Osteoblast (primary cell): ENCODE data around the gene PPP1R9B. TPM values are rescaled to one million over a fixed set of nuclear protein-coding genes. Genes with fewer than 3 reads are reported as not detected.
A peak's percentile ranks its signal among the peaks of the same experiment; 100 is the strongest.

Experiments
- DNase-seq: peaks from one replicate; pipeline ENCODE4 v3.0.0; 2011; ENCODE audit warnings: low spot score, mixed read lengths; ENCODE audit not compliant: insufficient read length; ENCODE audit errors: missing footprints
- H2AFZ ChIP-seq: 2 replicates; pipeline ENCODE4 v1.6.0; 2011; ENCODE audit warnings: mild to moderate bottlenecking, low read length
- H3K27ac ChIP-seq: 2 replicates; pipeline ENCODE4 v1.5.1; 2011; ENCODE audit warnings: mild to moderate bottlenecking, low read depth, low read length, moderate library complexity
- H3K27me3 ChIP-seq: 2 replicates; pipeline ENCODE4 v1.6.0; 2012; ENCODE audit warnings: mild to moderate bottlenecking, control low read depth, inconsistent platforms, low read length, moderate library complexity; ENCODE audit not compliant: insufficient read depth
- H3K36me3 ChIP-seq: 2 replicates; pipeline ENCODE4 v1.5.1; 2011; ENCODE audit warnings: mild to moderate bottlenecking, low read length, control low read depth, moderate library complexity; ENCODE audit not compliant: insufficient read depth
- H3K4me1 ChIP-seq: 2 replicates; pipeline ENCODE4 v1.5.1; 2011; ENCODE audit warnings: mild to moderate bottlenecking, low read length, control low read depth, moderate library complexity; ENCODE audit not compliant: insufficient read depth
- H3K4me2 ChIP-seq: 2 replicates; pipeline ENCODE4 v1.6.0; 2011; ENCODE audit warnings: mild to moderate bottlenecking, low read length; ENCODE audit not compliant: insufficient read depth
- H3K4me3 ChIP-seq: fragments of 200-600 bp; sonication (generic); 3 replicates; pipeline ENCODE4 v1.5.1; 2012; ENCODE audit warnings: mild to moderate bottlenecking, low read length, inconsistent platforms; ENCODE audit not compliant: insufficient read depth
- H3K79me2 ChIP-seq: 2 replicates; pipeline ENCODE4 v1.6.0; 2012; ENCODE audit warnings: mild to moderate bottlenecking, low read length, control low read depth, inconsistent platforms; ENCODE audit not compliant: insufficient read depth
- H3K9me3 ChIP-seq: 2 replicates; pipeline ENCODE4 v1.5.1; 2011; ENCODE audit warnings: low read depth, low read length, control low read depth
- H4K20me1 ChIP-seq: 2 replicates; pipeline ENCODE4 v1.6.0; 2012; ENCODE audit warnings: mild to moderate bottlenecking, low read length, control low read depth; ENCODE audit not compliant: insufficient read depth
- total RNA-seq: library from RNA; depleted of rRNA; stranded (reverse); fragments of >200 nt; gene quantifications from 2 replicates; pipeline ENCODE4 v1.2.3, GENCODE V29; 2012
- TF ChIP-seq, protein P1 (sequence below): IDR thresholded peaks from 2 replicates; pipeline ENCODE4 v1.5.1; 2011; ENCODE audit warnings: mild to moderate bottlenecking, low read depth, low read length, moderate library complexity; ENCODE audit errors: extremely low read depth

The PPP1R9B gene
- total RNA-seq, 1 donor, result 48.9 TPM

- peak; percentile 75 for DNase-seq
- H3K4me2 ChIP-seq, result peak overlapping the region; percentile 54
- no peak overlapping the region for H2AFZ ChIP-seq
Observed at GRCh38 chr17:50177476-50177875, 27.0 kb upstream of the PPP1R9B start.

DNA sequence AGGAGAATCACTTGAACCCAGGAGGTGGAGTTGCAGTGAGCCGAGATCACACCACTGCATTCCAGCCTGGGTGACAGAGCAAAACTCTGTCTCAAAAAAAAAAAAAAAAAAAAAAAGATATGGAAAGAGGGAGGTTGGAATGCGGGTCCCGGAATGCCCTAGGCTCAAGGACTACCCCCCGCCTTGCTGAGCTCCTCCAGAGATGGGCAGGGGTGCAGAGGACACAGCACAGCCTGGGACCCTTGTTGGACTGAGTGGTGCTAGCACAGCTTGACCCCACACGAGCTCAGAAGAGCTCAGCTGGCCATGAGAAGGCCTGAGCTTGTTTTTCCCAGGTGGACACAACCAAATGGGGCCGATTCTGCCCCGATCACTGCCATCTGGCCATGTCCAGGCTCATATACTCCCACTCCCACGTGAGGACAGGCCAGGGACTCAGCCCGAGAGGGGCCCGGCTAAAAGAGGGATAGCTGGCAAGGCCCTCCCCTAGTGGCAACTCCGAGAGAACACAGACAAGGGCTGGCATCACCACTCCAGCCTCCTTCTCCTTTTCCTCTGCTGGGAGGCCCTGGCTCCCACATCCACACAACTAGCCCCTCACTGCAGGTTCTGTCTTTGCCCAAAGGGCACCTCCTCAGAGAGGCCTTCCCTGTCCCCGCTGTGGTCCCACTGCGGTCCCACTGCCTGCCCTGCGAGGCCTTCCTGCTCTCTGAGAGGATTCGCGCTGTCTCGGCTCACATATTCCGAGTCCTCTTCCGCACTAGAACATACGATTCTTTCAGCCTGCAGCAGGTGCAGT is 26.3 kb upstream of the PPP1R9B start:
- TF ChIP-seq, protein P1, sequence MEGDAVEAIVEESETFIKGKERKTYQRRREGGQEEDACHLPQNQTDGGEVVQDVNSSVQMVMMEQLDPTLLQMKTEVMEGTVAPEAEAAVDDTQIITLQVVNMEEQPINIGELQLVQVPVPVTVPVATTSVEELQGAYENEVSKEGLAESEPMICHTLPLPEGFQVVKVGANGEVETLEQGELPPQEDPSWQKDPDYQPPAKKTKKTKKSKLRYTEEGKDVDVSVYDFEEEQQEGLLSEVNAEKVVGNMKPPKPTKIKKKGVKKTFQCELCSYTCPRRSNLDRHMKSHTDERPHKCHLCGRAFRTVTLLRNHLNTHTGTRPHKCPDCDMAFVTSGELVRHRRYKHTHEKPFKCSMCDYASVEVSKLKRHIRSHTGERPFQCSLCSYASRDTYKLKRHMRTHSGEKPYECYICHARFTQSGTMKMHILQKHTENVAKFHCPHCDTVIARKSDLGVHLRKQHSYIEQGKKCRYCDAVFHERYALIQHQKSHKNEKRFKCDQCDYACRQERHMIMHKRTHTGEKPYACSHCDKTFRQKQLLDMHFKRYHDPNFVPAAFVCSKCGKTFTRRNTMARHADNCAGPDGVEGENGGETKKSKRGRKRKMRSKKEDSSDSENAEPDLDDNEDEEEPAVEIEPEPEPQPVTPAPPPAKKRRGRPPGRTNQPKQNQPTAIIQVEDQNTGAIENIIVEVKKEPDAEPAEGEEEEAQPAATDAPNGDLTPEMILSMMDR, result peak; percentile 11
- Histone ChIP-seq H3K9me3 (no peaks in the 10 kb centered on the region), H4K20me1 (no peaks in the 10 kb centered on the region), H3K36me3 (peaks cover 10% of the 10 kb centered on the region), H3K4me3 (no peak overlapping the region), H3K4me2 (no peak overlapping the region), H2AFZ (no peak overlapping the region), H3K79me2 (no peaks in the 10 kb centered on the region), H3K27me3 (no peaks in the 10 kb centered on the region), H3K27ac (peak overlapping the region; percentile 97), H3K4me1 (peaks cover 48% of the 10 kb centered on the region)
- no peak for DNase-seq

More at GRCh38 chr17:50177476-50177875, 27.0 kb upstream of the PPP1R9B start:
- no peaks in the 10 kb centered on the region for H4K20me1 ChIP-seq
- H3K27me3 ChIP-seq, result no peaks in the 10 kb centered on the region
- no peaks in the 10 kb centered on the region for H3K9me3 ChIP-seq
- H3K4me3 ChIP-seq, result peak overlapping the region; percentile 16
- no peaks in the 10 kb centered on the region for H3K79me2 ChIP-seq
- H3K27ac ChIP-seq, result peak overlapping the region; percentile 97
- H3K36me3 ChIP-seq, result peaks cover 10% of the 10 kb centered on the region
- TF ChIP-seq, protein P1, result no peak
- H3K4me1 ChIP-seq, result peaks cover 48% of the 10 kb centered on the region

- H3K4me3 ChIP-seq, result no peak overlapping the region
- peaks cover 13% of the 10 kb centered on the region for H3K36me3 ChIP-seq
- no peaks in the 10 kb centered on the region for H3K79me2 ChIP-seq
- H2AFZ ChIP-seq, result no peak overlapping the region
- no peak overlapping the region for H3K4me2 ChIP-seq
- DNase-seq, result peak; percentile 66
- no peaks in the 10 kb centered on the region for H4K20me1 ChIP-seq
- peak overlapping the region; percentile 97 for H3K27ac ChIP-seq
- TF ChIP-seq, protein P1, result no peak
- no peaks in the 10 kb centered on the region for H3K9me3 ChIP-seq
- H3K27me3 ChIP-seq, result no peaks in the 10 kb centered on the region
- H3K4me1 ChIP-seq, result peaks cover 48% of the 10 kb centered on the region
Observed at GRCh38 chr17:50175035-50175807, 24.7 kb upstream of the PPP1R9B start.

- no peaks in the 10 kb centered on the region for H3K9me3 ChIP-seq
- no peaks in the 10 kb centered on the region for H3K79me2 ChIP-seq
- H4K20me1 ChIP-seq, result no peaks in the 10 kb centered on the region
- TF ChIP-seq, protein P1, result no peak
- DNase-seq, result no peak
- peaks cover 41% of the 10 kb centered on the region for H3K4me1 ChIP-seq
- no peaks in the 10 kb centered on the region for H3K27me3 ChIP-seq
- no peak overlapping the region for H3K4me3 ChIP-seq
- no peak overlapping the region for H2AFZ ChIP-seq
- H3K27ac ChIP-seq, result peak overlapping the region; percentile 98
- H3K4me2 ChIP-seq, result no peak overlapping the region
- peaks cover 13% of the 10 kb centered on the region for H3K36me3 ChIP-seq
Observed at GRCh38 chr17:50174444-50174843, 24.0 kb upstream of the PPP1R9B start.
